Kidney glomerular epithelial cell (primary cell): ENCODE data around the gene COL9A2.
"Not testable (repeated sequence)": the region's sequence is repeated elsewhere in the genome, so short reads cannot be mapped to it uniquely, and the experiment has no call there.

Experiments used
- DNase-seq: peaks from one replicate; lab custom pipeline; 2025; lab: John Stamatoyannopoulos, UW

Gene COL9A2

DNA sequence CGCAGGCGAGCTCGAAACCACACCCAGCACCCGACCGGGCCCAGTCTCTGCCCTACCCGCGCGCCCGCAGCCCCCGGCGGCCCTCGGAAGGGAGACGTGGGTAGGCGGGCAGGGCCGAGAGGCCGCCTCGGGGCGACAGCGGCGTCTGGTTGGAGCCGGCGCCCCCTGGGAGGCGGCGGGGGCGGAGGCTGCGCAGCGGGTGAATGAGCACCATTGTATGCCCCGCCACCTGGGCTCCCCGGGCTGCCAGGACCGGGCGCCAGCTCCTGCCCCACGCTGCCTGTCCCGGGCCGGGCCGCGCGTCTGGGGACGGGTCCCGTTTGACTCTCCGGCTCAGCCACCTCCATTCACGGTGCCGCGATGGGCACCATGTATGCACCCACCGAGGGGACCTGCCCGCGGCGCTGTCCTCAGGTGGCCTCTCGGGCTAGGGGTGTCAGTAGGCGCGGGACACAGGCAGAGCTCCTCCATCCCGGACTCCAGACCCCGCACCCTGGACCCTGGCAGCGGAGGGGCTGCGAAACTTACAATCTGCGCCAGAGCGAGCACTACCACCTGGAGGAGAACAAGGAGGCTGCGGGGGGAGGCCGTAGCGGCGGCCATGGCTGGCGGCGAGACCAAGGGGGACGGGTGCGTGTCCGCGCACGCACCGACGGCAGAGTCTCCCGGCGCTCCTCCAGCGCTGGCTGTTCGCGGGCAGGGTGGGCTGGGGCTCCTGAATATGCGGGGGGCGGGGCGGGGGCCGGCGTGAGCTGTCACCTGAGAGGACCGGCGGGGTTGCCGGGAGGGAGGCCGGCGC lies at the start of gene COL9A2:
Gene COL9A2, minus strand, starts transcription at position 692 of the 799 bp plus-strand sequence. Its CDS starts 89 bp downstream, at position 603.
- DNase-seq, result no peak

DNA sequence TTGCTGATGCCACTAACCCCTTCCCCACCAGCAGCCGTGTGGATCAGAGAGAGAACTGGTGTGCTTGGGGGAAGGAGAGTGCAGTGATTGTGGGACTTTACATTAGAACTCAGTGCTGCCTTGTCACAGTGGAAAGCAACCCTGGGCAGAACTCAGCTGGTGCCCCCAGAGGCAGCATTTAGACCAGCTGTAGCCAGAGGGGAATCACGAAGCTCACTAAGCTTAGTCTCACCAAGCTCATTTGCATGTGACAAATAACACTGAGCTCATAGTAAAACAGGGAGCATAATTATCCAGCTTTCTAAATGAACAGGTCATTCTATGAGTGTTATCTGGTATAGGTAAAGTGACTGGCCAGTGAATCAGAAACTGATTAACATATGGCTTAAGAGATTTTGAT lies 46.6 kb upstream of the COL9A2 start:
- no peak for DNase-seq

DNA sequence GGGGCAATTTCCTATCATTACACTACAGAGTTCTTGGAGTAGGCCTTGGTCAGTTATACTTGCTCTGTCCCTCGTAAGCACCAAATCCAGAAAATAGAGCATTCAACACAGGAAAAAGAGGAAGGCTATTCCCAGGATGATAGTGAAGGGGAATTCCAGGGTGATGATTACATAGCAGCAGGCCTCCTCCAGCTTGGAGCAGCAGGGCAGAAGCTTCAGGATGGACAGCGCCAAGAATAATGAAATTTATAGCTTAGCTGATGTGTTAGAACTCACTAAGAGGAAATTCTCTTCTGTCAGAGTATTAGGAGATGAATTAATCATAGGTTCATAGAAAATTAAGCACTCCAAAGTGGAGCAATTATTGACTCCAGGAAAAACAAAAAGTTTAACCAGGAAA lies 45.6 kb upstream of the COL9A2 start:
- DNase-seq, result peak; percentile 64

DNA sequence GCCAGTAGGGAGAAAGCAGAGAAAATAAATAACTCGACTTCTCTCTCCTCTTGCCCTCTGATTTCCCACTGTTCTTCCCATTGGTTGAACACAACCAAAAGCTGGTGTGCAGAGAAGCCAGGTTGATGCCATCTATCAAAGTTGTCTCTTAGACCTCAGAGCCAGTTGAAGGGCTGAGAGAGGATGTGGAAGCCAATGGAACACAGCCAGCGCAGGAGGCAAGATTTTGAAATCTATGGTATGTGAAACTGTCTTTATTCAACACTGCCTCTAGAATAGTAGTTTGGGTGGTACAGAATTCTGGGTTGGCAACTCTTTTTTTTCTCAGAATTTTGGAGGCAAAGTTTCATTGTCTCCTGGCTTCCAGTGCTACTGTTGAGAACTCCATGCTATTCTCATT lies 45.1 kb upstream of the COL9A2 start:
- DNase-seq, result no peak

DNA sequence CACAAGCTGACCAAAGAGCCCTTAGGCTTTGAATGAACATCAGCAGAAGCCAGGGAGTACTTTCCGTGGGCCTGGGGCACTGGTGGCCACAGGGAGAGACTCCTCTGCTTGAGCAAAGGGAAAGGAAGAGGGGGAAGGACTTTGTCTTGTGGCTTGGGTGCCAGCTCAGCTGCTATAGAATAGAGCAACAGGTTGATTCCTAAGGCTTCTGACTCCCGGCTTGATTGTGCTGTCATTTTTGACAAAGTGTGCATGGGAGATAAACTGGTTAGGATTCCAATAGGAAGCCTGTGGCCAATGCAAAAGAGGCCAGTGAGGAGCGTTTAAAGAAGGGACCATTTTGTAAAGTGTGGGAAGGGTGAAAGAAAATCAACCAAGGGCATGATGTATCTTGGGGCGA lies 44.6 kb upstream of the COL9A2 start:
- no peak for DNase-seq

DNA sequence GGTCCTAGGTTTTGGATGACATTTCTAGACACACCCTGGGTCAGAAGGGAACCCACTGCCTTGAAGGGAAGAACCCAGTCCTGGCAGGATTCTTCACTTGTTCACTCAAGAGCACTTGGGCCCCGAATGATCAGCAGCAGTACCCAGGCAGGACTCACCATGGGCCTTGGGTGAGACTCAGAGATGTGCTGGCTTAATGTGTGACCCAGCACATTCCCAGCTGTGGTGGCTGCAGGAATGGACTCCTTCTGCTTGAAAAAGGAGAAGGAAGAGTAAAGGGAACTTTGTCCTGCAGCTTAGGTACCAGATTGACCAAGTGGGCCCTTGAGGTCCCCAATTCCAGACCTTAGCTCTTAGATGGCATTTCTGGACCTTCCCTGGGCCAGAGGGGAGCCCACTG lies 44.1 kb upstream of the COL9A2 start:
- no peak for DNase-seq

DNA sequence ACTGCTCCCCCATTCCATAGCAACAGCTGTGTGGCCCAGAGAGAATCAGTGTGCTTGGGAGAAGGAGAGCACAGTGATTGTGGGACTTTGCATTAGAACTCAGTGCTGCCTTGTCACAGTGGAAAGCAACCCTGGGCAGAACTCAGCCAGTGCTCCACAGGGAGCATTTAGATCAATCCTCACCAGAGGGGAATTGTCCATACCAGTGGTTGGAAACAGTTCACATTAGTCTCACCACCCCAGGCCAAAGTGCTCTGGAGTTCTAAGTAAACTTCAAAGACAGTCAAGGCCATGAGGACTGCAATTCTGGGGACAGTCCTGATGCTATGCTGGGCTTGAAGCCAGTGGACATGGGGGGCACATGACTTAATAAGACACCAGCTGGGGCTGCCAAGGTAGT lies 43.5 kb upstream of the COL9A2 start:
- no peak for DNase-seq

DNA sequence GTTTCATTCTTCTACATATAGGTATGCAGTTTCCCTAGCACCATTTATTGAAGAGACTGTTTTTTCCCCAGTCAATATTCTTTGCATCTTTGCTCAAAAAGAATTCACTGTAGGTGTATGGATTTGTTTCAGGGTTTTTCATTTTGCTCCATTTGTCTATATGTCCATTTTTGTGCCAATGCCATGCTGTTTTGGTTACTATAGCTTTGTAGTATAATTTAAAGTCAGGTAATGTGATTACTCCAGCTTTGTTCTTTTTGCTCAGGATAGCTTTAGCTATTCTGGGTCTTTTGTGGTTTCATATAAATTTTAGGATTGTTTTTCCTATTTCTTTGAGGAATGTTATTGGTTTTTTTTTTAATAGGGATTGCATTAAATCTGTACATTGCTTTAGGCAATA lies 40.5 kb upstream of the COL9A2 start:
- no peak for DNase-seq

DNA sequence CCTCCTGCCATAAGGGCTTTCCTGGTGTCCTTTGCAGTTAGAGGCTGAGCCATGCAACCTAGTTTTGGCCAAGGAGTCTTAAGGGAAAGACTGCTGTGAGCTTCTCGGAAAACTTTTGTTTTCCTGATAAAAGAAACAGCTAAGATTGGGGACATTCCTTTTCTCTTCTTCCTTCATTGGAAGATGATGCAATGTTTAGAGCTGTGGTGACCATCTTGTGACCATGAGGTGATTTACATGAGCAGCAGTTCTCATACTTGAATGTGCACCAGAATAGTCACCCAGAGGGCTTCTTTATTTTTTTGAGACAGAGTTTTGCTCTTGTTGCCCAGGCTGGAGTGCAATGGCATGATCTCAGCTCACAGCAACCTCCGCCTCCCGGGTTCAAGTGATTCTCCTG lies 36.0 kb upstream of the COL9A2 start:
- no peak for DNase-seq

DNA sequence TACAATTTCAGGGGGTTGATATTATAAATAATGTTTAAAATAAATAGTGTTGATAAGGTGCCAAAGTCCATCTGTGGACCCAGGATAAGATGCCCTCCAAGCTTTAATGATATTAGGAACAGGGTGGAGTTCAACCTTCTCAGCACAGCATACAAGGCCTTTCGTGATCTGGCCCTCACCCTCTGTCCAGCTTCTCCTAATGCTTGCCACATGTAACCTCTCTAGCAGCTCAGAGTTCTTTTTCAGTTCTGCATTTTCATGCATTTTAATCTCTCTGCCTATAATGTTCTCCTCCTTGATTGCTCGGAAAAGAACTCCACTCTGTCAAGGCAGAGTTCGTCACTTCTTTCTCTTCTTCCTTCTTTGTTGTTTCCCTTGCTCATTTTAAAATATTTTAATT lies 35.0 kb upstream of the COL9A2 start:
- DNase-seq, result no peak

DNA sequence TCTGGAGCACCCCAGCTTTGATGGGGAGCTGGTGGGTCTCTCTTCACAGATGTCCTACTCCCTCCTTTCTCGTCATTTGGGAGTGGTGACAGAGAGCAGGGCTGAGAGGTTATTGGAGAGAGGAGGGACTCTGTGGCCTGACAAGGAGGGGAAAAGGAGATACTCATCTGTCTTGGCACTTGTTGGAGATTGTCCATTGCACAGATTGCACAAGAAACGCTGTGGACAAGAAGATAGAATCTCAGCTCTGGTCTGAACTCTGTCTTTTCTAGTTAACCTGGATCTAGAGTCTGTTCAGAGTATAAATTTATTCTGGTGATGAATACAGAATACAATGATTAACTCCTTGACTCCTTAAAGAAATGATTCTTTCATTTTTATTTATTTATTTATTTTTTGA lies 34.0 kb upstream of the COL9A2 start:
- no peak for DNase-seq

DNA sequence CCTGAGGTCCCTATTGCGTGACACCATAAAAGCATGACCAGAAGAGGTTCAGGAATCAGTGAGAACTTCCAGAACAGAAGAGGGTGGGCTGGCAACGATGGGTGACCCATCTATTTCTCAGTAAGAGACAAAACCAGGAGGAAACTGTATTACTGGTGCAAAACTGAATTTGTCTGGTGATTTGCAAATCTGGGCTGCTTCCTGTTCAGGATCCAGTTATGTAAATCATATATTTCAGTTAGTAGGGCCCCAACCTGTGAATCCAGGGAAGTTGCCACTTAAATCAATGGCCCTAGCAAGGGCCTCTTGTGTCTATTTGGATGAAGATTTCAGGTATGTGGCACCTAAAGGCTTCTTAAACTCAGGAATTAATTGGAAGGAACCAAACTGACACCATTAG lies 33.3 kb upstream of the COL9A2 start:
- no peak for DNase-seq

DNA sequence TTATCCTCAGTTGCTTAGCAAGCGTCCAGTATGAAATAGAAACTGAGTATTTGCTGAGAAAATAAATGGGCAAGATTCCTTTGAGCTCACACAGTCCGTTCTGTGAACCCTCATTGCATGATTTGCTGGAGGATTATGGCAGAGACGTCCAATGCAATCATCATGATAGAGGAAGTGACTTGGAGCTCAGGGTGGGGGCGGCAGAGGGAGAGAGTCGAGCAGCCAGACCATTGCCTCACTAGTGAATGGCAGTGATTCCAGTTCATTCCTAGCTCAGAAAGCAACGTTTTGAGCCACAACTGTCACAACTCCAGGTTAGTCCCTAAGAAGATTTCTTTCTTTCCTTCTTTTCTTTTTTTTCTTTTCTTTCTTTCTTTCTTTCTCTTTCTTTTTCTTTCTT lies 27.5 kb upstream of the COL9A2 start:
- DNase-seq, result no peak

DNA sequence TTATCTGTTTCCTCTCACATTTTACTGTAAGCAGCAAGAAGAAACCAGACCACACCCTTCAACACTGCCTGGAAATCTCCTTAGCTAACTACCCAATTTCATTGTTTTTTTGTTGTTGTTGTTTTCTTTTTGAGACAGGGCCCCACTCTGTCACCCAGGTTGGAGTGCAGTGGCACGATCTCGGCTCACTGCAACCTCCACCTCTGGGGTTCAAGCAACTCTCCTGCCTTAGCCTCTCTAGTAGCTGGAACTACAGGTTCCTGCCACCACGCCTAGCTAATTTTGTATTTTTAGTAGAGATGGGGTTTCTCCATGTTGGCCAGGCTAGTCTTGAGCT lies 25.3 kb upstream of the COL9A2 start:
- not testable (repeated sequence) for DNase-seq

DNA sequence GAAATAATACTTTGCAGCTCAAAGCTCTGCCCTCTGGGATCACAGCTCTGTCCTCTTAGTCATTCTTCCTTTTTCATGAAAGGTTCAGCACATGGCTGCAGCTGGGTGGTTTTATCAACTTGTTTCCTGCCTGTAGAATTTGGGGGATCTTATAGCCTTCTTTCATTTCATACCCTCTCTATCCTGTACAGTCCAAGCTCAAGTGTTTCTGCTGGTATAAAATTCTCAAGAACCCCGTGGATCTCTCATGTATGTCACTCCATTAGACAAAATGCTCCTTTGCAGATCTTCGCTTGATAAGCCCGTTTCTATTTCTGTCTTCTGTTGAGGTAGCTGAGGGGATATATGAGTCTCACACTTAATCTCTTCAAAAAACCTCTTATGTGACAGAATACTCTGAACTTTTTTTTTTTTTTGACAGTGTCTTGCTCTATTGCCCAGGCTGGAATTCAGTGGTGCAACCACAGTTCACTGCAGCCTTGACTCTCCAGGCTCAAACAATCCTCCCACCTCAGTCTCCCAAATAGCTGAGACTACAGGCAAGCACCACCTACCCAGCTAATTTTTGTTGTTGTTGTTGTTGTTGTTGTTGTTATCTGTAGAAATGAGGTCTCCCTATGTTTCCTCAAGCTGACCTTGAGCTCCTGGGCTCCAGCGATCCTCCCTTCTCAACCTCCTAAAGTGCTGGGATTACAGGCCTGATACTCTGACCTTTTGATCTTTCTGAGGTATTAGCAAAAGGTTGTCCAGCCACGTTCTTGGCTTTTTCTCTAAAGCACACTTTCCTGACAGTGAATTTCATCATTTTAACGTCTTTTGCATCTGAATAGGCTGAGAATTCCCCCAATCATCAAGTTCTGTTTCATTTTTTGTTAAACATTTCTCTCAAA lies 24.6 kb upstream of the COL9A2 start:
- DNase-seq, result no peak

DNA sequence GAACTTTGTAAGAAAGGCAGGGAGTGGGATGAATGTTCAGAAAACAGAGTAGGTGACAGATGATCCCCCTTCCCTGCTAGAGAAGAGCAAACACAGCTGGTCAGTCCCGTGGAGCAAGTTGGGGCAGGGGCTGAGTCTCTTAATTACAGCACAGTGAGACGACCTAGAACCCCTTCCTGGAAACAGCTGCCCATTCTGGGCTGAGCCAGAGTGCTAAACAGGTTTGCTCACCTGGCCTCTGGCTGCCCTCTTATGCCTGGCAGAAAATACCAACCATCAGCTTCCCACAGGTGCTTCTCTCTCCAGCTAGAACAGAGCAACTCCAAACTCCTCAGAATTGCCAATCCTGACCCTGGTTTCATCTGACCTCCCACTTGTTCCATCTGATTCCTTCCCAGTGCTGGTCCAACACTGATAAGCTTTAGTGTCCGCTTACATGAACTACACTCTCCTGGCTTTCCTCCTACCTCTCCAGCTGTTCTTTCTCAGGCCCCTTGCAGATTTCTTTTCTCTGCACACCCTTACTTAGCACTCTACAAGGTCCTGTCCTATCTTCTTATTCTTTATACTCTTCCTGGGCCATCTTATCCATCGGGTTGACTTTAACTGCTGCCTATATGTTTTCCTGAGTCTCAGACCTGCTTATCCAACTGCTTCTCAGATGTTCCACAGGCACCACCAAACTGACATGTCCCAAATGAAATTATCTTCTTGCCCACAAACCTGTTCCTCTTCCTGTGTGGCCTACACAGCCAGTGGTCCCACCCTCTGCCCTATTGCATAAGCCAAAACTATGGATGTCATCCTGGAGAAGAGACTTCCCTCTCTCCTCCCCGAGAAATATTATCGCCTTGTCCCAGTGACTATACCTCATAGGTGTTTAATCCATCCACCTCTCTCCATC lies 22.6 kb upstream of the COL9A2 start:
- DNase-seq, result no peak

DNA sequence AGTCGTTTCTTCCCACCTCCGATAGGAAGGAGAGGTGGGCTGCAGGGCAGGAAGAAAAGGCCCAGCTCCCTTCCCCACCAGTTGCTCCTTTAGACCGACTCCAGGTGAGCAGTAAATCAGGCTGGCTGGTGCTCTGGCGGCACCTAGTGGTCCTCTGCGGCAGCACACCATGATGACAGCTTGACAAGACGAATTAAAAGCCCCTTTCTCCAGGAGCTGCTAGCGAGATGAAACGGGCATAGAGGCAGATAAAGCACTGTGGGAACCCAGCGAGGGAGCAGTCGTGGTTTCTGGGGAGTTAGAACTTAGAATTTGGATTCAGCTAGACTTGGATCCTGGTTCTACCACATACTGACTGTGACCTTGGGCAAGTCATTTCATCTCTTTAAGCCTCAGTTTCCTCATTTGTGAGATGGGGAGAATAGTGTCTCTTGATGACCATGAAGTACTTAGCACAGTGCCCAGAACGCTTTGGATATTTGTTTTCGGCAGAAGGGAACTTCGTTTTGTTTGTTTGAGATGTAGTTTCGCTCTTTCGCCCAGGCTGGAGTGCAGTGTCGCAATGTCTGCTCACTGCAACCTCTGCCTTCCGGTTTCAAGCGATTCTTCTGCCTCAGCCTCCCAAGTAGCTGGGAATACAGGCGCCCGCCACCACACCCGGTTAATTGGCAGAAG lies 21.8 kb upstream of the COL9A2 start:
- peak; percentile 49 for DNase-seq

DNA sequence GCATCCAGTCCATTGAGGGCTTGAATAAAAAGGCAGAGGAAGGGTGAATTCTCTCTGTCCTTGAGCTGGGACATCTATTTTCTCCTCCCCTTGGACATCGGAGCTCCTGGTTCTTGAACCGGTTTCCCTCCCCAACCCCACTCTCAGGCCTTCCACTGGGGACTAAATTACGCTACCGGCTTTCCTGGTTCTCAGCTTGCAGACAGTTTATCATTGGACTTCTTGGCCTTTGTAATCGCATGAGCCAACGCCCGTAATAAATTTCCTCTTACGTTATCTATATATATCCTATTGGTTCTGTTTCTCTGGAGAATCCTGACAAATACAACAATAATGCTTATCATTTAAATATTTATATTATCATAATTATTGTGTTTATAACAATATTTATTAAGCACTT lies 20.4 kb upstream of the COL9A2 start:
- no peak for DNase-seq

DNA sequence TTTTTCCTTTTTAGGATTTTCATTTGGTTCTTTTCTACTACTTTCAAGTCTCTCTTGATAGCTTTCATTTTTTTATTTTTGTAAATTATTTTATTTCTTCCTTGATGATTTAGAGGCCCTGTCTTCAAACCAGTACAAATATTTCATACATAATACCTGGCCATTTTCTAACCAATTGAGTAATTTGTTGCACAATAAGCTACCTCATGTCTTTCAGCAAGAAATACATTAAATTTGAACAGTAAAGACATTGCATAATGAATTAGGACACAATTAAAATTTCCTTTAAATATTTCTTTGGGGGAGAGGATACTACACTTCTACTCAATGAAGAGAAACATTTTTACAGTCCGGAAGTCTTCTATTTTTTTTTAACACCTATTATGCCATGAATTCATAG lies 15.6 kb upstream of the COL9A2 start:
- no peak for DNase-seq

DNA sequence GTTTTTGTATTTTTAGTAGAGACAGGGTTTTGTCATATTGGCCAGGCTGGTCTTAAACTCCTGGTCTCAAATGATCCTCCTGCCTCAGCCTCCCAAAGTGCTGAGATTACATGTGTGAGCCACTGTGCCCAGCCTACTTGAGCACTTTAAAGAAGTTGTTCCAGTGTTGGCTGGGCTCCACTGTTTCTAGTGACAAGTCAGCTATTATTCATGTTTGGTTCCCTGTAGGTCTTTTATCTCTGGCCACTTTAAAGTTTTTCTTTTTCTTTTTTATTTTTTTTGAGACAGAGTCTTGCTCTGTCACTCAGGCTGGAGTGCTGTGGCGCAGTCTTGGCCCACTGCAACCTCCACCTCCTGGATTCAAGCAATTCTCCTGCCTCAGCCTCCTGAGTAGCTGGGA lies 14.3 kb upstream of the COL9A2 start:
- DNase-seq, result not testable (repeated sequence)

DNA sequence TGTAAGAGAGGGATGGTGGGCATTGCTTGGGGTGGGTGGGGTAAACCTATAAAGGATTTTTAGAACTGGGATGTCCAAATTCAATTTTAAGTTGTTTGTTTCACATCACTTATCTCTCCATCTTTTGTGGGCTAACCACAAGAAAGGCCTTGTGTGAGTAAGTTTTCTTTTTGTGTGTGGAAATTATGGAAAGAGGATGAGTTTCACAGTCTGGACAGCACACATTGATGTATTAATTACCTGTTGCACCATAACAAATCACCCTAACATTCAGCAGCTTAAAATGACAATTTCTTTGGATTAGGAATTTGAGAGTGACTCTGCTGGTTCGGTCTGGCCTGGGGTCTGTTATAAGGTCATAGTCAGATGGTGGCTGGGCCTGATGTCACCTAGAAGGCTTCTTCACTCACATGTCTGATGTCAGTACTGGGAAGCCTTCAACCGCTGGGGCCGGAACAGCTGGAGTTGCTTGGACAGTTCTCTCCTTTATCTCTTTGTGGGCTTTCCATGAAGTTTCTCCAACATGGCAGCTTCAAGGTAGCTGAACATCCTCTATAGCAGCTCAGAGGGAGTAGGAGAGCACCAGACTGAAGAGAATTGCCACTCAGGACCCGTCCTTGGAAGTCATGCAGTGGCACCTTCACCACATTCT lies 2.0 kb upstream of the COL9A2 start:
- DNase-seq, result no peak
